ENCODE results near the gene CCDC34.

GRCh38 chr11:27290261-27291050 lies 72.6 kb downstream of the CCDC34 start:
- TF ChIP-seq, protein P1, sequence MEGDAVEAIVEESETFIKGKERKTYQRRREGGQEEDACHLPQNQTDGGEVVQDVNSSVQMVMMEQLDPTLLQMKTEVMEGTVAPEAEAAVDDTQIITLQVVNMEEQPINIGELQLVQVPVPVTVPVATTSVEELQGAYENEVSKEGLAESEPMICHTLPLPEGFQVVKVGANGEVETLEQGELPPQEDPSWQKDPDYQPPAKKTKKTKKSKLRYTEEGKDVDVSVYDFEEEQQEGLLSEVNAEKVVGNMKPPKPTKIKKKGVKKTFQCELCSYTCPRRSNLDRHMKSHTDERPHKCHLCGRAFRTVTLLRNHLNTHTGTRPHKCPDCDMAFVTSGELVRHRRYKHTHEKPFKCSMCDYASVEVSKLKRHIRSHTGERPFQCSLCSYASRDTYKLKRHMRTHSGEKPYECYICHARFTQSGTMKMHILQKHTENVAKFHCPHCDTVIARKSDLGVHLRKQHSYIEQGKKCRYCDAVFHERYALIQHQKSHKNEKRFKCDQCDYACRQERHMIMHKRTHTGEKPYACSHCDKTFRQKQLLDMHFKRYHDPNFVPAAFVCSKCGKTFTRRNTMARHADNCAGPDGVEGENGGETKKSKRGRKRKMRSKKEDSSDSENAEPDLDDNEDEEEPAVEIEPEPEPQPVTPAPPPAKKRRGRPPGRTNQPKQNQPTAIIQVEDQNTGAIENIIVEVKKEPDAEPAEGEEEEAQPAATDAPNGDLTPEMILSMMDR (conservative IDR thresholded peaks at IDR 0.05 in 1 of 2, IDR thresholded peaks at IDR 0.05 in 1 of 2; ENCODE audit: extremely low read depth in 1 of 2, insufficient read depth in 1 of 2, low read depth in 1 of 2, low read length in 2 of 2): no peak
- no peak for TF ChIP-seq EZH2 (IDR thresholded peaks at IDR 0.05; ENCODE audit: borderline replicate concordance, low read length)

Data from mammary epithelial cell (primary cell).